WERI-Rb-1 (cell line): ENCODE measurements around the gene FFAR3.

Experiments used
- DNase-seq: peaks from one replicate; pipeline ENCODE4 v3.0.0-alpha.2; 2020
- H3K27ac ChIP-seq: fragments of 250-450 bp; sonication (Bioruptor Pico); 2 replicates; pipeline ENCODE4 v1.5.1; 2020; ENCODE audit warnings: mild to moderate bottlenecking, moderate library complexity
- H3K27me3 ChIP-seq: fragments of 250-450 bp; sonication (Bioruptor Pico); 2 replicates; pipeline ENCODE4 v1.5.1; 2021; ENCODE audit warnings: mild to moderate bottlenecking, low read depth, moderate library complexity; ENCODE audit not compliant: insufficient read depth, severe bottlenecking
- H3K36me3 ChIP-seq: fragments of 250-450 bp; sonication (Bioruptor Pico); 2 replicates; pipeline ENCODE4 v1.5.1; 2020; ENCODE audit warnings: mild to moderate bottlenecking, moderate library complexity
- H3K4me3 ChIP-seq: 2 replicates; pipeline ENCODE4 v1.5.1; 2011; ENCODE audit warnings: low read depth, mild to moderate bottlenecking, control low read depth, low read length
- H3K9me3 ChIP-seq: fragments of 250-450 bp; sonication (Bioruptor Pico); 2 replicates; pipeline ENCODE4 v1.5.1; 2021; ENCODE audit warnings: mild to moderate bottlenecking, moderate library complexity; ENCODE audit not compliant: severe bottlenecking
- TF ChIP-seq, protein P1 (sequence below): IDR thresholded peaks from 2 replicates; pipeline ENCODE4 v1.5.1; 2011; ENCODE audit warnings: low read depth, mild to moderate bottlenecking, control low read depth, inconsistent platforms, low read length

The FFAR3 gene

DNA sequence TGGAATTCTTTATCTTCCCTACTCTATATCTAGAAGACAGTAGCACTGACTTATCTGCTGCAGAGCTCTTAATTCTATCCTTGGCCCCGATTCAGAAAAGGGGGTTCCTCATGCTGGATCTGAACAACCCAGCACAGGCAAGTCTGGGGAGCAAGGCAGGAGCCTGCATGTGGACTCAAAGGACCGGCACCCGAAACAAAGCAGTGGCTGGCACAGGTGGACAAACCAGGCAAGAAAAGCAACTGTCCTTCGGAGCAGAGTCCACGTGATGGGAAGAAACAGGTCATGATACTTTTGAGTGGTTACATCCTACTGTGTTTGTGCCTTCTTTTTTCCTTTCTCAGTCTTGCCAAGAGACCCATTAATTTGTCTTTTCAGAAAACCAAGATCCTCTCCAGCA lies 50.9 kb downstream of the FFAR3 start:
- no peak overlapping the region for H3K4me3 ChIP-seq
- DNase-seq: no peak
- H3K27me3 ChIP-seq: no peaks in the 10 kb centered on the region
- no peaks in the 10 kb centered on the region for H3K36me3 ChIP-seq
- TF ChIP-seq, protein P1, sequence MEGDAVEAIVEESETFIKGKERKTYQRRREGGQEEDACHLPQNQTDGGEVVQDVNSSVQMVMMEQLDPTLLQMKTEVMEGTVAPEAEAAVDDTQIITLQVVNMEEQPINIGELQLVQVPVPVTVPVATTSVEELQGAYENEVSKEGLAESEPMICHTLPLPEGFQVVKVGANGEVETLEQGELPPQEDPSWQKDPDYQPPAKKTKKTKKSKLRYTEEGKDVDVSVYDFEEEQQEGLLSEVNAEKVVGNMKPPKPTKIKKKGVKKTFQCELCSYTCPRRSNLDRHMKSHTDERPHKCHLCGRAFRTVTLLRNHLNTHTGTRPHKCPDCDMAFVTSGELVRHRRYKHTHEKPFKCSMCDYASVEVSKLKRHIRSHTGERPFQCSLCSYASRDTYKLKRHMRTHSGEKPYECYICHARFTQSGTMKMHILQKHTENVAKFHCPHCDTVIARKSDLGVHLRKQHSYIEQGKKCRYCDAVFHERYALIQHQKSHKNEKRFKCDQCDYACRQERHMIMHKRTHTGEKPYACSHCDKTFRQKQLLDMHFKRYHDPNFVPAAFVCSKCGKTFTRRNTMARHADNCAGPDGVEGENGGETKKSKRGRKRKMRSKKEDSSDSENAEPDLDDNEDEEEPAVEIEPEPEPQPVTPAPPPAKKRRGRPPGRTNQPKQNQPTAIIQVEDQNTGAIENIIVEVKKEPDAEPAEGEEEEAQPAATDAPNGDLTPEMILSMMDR: no peak
- H3K9me3 ChIP-seq: no peaks in the 10 kb centered on the region
- no peak overlapping the region for H3K27ac ChIP-seq
